Left forelimb (tissue), 1 donor: ENCODE results near the gene MRPS15.
"Not testable (repeated sequence)": the region's sequence is repeated elsewhere in the genome, so short reads cannot be mapped to it uniquely, and the experiment has no call there.

Experiments
- DNase-seq: peaks from one replicate; pipeline ENCODE4 v3.0.0-alpha.2; 2018; ENCODE audit warnings: low spot score

The MRPS15 gene

DNA sequence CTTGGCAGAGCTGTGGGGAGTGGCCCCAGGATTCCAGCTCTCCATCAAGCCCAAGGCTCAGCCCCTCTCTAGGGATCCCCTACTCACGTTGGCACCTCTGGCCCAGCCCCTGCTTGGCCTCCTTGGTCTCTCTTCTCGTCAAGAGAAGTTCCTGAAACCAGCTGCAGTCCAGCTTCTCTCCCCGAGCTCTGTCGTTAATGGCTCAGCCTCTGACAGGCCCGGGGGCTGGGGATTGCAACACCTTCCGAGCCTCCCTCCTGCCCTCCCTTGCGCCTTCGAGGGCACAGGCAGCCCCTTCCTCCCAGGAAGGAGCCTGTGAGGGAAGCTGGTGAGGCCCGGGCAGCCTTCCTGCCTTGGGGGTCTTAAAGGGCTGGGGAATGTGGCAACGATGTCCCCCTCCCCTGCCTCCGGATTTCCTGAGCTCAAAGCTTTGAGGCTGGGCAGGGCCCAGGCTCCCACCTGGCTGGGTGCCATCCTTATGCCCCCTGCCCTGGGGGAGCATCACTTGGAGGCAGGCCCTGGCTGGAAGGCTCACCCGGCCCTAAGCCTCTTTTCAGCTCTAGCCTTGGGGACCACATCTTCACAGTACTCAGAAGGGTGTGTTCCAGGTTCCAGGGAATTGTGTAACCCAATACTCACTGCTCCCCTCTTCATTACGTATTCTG lies 18.7 kb upstream of the MRPS15 start, which contains the start of gene CSF3R:
Gene CSF3R (minus strand): TSS at position 190 of the 665 bp plus-strand sequence. CDS start 3,417 bp downstream, outside the sequence.
- no peak for DNase-seq

DNA sequence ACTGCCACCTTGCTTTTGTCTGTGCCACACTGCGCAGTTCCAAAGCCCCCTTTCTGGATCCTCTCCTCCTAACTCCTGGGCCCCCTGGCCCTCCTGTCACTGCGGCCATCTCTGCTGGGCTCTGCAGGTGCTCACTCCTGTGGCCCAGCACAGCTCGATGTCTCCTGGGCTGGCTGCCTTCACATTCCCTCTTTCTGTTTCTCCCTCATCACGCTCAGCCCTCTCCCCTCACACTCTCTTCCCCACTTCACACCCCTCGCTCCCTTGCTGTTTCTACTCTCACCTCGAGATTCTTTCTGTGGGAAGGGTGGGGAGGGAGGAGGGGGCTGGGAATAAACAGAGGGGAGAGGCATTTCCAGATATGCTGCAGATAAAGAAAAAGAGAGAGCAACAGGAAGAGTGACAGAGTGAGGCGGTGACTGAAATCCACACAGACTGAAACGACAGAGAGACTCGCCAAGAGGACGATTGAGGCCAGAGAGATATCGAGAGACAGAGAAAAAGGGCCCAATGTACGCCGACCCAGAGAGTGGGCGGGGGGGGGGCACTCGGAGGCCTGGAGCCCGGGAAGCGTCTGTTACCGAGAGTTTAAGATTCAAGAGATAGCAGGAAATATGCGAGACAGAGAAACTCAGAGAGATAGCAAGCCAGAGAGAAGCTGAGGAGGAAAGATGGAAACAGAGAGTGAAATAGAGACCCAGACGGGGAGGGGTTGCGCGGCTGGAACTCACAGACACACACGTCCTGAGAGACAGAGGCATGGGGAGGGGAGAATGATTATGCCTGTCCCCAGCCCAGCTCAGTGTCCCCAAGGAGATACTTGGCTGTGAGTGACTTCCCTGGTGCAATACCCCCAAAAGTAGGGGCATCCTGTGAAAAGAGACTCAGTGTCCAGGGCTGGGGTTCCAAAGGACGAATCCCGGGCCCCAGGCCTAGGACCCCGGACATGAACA lies 17.9 kb upstream of the MRPS15 start:
- DNase-seq, result no peak

DNA sequence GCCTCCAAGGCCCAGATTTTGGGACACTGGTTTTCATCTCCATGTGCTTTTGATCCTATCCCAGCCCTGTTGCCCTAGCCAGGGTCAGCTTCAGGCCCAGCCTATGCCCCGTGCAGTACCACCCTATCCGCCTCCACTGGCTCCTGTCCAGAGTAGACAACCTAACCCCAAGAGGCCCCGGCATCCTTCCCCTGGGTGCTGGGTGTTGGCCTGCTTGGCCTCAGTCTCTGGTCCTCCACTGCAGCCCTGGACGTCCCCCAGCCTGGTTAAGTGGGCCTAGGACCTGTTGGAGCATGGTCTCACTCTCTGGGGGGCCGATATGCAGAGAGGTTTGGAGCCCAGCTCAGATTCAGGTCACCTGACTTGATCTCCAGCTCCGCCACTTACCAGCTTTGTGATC lies 16.9 kb upstream of the MRPS15 start:
- DNase-seq, result no peak

DNA sequence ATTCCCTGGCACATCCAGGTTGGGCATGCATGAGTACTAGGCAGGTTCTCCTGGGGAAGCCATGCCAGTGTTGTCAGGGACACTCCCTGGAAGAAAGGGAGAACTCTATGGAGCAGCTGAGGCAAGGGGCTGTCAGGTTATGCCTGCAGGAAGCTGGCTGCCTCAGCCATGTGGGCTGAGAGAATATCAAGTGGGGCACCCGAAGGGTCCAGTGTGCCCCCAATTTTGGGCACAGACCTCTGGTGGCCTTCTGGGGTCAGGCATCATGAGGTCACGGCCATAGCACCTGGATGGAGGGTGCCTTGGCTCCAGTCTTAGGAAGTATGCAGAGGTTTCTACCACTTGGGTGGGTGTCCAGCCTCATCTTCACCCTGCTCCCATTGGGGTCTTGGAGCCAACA lies 16.0 kb upstream of the MRPS15 start:
- DNase-seq, result no peak

DNA sequence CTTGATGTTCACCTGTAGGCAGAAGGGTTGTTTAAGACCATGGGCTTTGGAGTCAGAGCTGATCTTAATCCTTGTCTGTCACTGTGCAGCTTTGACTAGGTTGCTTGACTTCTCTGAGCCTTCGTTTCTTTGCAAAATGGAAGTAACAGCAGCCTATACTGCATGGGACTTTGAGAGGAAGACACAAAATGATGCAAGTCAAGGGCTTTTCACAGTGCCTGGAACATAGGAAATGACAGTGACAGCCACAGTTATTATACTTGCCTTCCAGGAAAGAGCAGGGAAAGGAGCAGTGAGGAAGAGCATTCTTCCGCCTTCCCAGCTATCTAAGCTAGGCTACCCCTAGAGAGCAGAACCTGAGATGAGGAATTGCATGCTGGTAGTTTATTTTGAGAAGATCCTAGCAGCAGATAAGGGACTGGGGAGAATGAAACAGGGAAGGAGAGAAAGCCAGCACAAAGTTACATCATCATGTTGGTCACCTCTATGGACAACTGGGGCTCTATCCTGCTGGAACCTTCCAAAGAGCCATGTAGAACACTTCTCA lies 15.4 kb upstream of the MRPS15 start:
- no peak for DNase-seq

DNA sequence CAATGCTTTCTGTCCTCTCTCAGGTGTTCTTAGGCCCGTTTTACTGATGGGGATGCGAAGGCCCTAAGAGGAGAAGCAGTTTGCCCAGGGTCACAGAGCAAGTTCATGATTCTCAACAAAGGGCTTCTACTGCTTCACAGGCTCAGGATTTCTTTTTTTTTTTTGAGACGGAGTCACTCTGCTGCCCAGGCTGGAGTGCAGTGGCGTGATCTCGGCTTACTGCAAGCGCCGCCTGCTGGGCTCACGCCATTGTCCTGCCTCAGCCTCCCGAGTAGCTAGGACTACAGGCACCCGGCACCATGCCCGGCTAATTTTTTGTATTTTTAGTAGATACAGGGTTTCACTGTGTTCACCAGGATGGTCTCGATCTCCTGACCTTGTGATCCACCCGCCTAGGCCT lies 13.4 kb upstream of the MRPS15 start:
- not testable (repeated sequence) for DNase-seq

DNA sequence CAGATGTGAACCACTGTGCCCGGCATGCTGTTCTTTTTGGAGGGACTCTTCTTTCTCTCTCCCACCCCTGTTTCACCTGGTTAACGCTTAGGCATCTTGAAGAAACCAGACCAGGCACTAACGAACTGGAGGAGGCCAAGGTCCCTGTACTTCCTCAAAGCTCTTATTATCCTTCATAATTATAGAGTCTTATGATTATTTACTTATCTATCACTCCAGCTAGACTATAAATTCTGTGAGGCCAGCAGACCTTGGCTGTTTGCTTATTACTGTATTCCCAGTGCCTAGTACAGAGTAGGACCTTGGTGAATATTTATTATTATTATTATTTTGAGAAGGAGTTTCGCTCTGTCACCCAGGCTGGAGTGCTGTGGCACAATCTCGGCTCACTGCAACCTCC lies 12.8 kb upstream of the MRPS15 start:
- no peak for DNase-seq

DNA sequence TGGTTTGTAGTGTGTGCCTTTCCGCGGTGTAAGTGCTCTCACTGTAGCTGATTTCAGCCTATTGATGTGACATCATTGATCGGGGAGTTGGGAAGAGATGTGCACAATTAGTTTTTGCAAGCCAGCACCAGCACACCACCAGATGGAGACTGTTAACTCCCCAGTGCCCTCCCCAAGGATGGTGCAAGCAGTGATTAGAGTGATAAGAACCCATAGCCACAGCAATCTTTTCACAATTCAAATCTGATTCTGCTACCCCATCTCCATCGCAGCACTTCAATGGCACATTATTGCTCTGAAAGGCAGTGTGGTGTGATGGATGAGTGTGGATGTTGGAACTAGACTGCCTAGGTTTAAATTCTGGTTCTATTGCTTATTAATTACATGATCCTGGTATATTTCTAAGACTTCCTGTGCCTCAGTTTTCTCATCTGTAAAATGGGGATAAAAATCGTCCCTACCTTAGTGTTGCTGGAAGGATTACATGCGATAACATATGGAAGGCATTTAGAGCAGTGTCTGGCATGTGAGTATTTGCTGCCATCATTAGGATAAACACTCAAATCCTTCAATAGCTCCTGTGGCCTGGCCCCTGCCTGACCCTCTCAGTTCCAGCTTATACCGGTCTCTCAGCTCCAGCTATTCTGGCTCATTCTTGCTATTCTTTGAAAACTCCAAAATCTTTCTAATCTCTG lies 11.9 kb upstream of the MRPS15 start:
- no peak for DNase-seq

DNA sequence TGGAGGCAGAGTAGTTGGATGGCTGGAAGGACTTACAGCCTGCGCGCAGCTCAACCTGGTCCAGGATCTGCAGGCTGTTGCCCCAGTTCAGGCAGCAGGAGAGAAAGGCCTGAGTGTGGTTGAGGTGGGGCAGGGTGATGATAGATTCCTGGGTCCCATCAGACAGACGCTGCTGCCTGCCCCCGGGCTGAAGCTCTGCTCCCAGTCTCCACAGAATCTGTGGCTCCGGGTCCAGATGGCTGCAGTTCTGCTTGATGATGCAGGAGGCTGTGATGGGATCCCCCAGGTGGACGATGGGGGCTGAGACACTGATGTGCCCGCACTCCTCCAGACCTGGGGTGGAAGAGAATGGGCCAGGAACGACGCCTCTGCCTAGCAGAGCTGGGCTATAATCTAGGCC lies 11.2 kb upstream of the MRPS15 start:
- DNase-seq, result no peak

DNA sequence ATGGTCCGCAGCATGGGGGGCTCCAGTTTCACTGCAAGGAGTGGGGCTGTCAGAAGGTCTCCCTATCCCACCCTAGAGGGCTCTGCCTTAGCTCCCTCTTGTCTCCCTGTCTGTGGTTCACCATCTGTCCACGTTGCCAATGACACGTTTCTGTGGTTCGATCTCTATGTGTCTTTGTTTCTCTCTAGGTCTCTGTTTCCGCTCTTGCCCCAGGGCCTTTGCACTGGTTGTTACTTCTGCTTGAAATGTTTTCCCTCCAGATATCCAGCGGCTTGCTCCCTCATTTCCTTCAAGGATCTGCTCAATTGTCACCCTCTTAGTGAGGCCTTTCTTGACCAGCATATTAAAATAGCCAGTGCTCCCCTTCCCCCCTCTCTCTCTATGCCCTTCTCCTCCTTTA lies 8.5 kb upstream of the MRPS15 start:
- DNase-seq, result no peak

DNA sequence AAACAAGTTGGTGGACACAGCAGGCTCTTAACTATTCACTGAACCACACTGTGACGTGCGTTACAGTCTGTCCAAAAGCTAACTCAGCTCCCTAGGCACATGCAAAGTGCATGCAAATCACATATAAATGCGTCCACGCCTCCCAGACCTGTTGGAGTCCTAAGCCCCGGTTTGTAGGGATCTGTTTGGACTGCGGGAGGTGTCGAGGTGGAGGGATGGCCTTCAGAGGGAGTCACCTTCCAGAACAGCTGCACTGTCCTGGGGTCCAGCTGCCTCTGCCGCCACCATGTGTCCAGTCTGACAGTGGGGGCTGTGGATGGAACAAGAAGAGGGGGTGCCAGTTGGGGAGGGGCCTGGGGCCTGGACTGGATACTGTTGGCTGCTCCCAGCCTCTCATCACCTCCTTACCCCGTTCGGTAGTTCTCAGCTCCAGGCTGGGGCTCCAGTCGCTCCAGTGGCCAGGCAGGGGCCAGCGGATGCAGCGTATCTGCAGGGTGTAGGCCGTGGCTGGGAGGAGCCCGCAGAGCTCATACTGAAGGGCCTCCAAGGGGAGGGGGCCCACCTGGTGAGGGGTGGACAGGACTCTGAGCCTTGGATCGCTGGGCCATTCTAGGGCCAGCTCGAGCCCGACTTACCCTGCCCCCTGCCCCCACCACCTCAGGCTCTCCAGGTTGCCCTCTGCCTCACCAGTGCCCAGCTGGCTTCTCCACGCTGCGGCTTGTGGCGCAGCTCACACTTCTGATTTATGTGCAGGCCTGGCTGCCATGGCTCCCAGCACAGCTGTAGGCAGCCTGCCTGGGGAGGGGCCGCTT lies 7.9 kb upstream of the MRPS15 start:
- no peak for DNase-seq

DNA sequence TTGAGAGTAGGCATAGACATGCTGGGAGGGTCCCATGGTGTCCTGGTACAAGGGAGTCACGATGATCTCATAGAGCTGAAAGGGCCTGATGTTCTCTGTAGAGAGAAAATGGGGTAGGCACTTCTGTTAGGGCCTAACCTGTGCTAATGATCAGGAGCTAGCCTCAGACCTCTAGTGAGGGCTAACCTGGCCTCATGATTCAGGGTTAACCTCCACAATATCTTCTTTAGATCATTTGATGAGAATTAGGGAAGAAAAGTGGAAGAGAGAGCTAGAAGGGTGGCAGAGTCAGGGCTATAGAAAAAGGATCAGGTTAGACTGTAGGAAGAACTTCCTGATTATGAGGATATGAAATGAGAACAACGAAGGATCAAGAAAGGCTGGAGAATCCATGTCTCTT lies 5.0 kb upstream of the MRPS15 start:
- no peak for DNase-seq

DNA sequence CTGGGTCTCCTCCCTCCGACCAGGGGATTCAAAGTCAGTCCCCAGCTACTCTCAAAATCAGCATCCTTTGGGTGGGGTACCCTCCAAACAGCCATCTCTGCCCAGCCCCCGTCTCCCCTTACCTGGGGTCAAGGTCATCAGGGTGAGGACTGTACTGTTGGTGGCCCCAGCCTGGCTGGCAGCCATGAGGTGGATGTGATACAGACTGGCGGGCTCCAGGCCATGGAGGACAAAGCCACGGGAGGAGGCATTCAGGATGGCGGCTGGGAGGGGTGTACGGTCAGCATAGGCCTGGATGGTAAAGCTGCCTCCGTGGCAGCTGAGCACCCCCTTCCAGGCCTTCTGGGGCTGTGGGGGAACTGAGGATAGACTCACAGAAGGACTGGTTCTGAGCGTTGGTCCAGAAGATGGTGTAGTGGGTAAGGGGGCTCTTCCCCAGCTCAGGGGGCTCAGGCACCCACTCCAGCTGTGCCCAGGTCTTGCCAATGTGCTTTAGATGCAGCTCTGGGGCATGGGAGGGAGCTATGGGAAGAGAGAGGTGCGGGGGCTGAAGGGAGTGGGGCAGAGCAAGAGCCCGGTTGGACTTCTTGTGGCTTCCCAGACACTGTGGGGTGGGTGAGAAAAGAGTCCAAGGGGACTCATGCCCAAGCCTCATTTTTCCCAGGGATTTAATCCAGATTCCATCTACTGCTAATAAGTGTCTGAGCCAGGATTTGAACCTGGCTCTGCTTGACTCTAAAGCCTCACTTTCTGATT lies 3.7 kb upstream of the MRPS15 start:
- no peak for DNase-seq

DNA sequence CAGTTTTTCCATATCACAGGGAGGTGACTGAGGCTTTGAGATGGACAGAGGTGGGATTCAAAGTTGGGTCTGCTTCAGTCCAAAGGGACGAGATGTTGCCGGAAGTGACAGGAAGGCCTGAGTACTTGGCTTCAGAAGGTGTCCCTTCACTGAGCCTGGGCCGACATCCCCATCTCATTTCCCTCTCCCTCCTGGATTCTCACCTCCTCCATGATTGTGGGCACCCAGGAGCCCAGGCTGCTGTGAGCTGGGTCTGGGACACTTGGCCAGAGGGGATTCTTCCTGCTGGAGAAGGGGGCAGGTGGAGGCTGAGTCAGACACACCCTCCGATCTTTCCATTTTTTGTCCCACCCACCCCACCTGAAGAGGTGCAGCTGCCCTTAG lies 2.8 kb upstream of the MRPS15 start:
- DNase-seq, result no peak

DNA sequence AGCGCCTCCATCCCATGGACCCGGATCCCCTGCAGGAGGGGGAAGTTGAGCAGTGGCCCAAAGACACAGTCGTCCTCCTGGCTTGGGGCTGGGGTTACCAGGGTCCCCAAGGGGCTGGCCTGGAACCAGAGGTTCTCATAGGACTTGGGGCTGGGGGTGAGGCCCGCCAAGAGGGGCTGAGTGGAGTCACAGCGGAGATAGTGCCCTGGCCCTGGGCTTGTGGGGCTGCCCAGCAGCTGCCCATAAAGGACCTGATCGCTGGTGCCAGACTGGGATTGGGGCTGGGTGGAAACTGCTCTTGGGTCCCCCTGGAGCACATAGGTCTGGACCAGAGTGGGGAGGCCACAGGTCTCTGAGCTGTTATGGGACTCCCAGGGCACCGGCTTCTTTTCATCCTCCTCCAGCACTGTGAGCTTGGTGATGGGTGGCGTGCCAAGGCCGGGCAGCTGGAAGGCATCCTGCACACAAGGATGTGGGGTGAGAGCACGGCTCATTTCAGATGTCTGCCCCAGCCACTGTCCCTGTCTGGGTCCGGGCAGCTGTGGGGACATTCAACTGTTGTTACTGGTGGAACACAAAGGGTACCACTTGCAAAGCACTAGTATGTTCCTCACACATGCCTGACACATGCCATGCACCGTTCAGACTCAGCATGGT lies 2.3 kb upstream of the MRPS15 start:
- DNase-seq, result no peak

DNA sequence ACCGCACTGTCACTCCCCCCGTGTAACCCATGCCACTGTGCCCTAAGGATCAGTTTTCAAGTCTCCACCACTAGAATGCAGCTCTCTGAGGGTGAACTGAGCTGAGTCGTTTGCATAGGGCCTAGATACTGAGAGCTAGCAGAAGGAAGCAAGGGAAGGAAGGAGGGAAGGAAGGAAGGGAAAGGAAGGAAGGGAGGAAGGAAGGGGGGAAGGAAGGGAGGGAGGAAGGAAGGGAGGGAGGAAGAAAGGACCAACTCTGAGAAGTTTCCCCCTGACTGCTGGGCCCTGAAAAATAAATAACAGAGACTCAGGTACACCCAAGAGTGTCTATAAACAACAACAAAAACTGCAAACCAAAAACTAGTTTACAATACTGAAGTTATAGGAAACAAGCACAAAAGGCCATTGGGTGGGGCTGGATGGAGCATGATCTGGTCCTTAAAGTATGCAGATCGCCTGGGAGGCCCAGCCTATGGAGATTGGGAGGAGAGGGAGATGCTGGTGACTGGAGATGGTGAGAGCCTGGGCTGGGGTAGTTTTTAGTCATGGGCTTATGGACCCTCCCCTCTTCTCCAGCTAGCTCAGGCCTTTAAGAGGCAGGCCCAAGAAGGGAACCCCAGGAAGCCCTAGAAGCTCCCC lies 1.7 kb upstream of the MRPS15 start:
- DNase-seq, result no peak

DNA sequence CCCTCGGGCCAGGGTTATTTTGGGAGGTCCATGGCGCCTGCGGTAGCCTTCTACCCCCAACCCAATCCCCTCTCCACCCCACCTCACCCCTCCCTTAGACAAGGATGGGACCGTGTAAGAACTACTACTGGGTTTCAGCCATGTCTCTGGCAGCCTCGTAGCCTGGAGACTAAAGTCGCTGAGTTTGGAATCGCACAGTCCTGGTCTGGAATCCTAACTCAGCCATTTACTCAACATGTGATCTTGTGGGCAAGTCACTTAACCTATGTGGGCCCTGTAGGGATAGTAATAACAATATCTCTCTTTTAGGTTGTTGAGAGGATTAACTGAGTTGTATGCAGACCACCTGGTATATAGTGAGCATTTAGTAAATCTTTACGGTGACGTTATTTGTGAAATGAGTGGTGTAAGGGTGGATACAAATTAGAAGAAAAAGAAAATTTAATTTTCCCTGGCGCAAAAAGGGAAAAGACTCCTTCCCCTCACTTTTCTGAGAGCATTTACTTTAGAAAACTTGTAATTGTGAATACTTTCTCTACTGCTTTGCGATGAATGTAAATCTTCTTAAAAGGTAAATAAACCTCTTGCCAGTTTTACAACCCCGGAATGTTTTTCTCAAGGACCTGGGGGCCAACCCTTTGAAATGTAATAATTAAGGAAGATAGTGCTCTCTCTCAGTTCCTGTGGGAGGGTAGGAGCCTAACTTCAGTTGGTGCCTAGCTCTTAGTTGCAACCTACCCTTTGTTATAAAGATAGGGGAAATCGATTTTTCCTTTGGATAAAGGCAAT lies 615 bp upstream of the MRPS15 start:
- no peak for DNase-seq

DNA sequence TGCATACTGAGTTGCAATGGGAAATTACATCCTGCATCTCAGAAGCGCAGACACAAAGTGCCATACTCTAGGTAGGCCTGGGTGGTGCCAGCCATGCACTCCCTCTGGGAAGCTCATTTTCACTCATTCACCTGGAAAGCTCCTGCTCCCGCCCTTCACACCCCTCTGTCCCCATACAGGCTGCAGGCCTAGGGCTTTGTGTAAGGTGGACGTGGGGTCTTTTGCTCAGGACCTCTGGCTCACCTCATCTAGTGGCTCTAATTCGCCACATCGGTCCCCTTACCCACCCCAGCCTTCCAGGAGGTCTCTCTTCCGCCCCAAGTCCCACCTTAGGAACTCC lies 751 bp downstream of the MRPS15 start:
- DNase-seq, result no peak

DNA sequence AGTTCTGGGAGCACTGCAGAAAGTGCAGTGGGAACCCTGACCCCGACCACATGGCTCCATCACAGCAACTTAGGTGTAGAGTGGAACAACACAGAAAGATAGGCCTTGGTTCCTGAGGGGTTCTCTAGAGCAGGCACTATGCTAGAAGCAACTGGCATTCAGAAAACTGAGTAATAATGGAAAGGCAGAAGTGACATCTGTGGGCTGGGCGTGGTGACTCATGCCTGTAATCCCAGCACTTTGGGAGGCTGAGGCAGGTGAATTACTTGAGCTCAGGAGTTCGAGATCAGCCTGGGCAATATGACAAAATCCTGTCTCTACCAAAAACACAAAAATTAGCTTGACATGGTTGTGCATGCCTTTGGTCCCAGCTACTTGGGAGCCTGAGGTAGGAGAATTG lies 5.3 kb downstream of the MRPS15 start:
- DNase-seq, result no peak
